RWPE2 (cell line): ENCODE results near the gene MARCOL.

Experiments
- ATAC-seq: fragments of 200-7000 bp; cut with Tn5 transposase; 3 replicates; pipeline ENCODE4 v1.9.1; 2021; ENCODE audit warnings: low read depth
- DNase-seq: peaks from one replicate; pipeline ENCODE4 v3.0.0-alpha.2; 2020; ENCODE audit warnings: low spot score
- H3K27ac ChIP-seq: fragments of 450-650 bp; 2 replicates; pipeline ENCODE4 v1.5.1; 2017; ENCODE audit warnings: mild to moderate bottlenecking; ENCODE audit not compliant: poor library complexity, severe bottlenecking
- H3K27me3 ChIP-seq: fragments of 250-450 bp; sonication (Bioruptor Pico); 2 replicates; pipeline ENCODE4 v1.5.1; 2021; ENCODE audit warnings: mild to moderate bottlenecking, moderate library complexity; ENCODE audit not compliant: insufficient read depth, poor library complexity, severe bottlenecking
- H3K36me3 ChIP-seq: fragments of 250-450 bp; sonication (Bioruptor Pico); 2 replicates; pipeline ENCODE4 v1.5.1; 2020; ENCODE audit warnings: low read depth, mild to moderate bottlenecking, moderate library complexity
- H3K4me1 ChIP-seq: fragments of 250-450 bp; sonication (Bioruptor Pico); 2 replicates; pipeline ENCODE4 v1.5.1; 2021; ENCODE audit warnings: mild to moderate bottlenecking, moderate library complexity; ENCODE audit not compliant: insufficient read depth, poor library complexity, severe bottlenecking
- H3K4me3 ChIP-seq: fragments of 250-450 bp; sonication (Bioruptor Pico); 2 replicates; pipeline ENCODE4 v1.5.1; 2021; ENCODE audit warnings: mild to moderate bottlenecking, moderate library complexity; ENCODE audit not compliant: severe bottlenecking
- H3K9me3 ChIP-seq: fragments of 250-450 bp; sonication (Bioruptor Pico); 2 replicates; pipeline ENCODE4 v1.5.1; 2021; ENCODE audit warnings: mild to moderate bottlenecking, moderate library complexity; ENCODE audit not compliant: severe bottlenecking
- TF ChIP-seq, protein P1 (sequence below): fragments of 450-650 bp; IDR thresholded peaks from one replicate; pipeline ENCODE4 v1.5.1; 2017; ENCODE audit warnings: mild to moderate bottlenecking, moderate library complexity; ENCODE audit not compliant: poor library complexity, severe bottlenecking

Gene MARCOL

DNA sequence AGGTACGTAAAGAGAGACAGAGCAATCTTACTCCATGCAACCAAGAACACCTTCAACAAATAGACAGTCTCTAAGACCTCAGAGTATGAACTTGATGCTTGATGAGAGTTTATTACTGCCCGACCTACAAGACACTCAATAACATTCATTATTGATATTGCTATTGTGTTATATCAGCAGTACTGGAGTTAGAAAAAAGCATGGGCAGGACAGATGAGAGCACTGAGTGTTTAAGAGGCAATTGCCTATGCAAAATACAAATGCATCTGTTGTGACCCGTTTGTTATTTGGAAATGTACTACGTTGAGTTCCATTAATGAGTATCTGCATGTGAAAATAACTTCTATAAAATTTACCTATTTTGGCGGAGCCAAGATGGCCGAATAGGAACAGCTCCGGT, 8.1 kb upstream of the MARCOL start:
- TF ChIP-seq, protein P1, sequence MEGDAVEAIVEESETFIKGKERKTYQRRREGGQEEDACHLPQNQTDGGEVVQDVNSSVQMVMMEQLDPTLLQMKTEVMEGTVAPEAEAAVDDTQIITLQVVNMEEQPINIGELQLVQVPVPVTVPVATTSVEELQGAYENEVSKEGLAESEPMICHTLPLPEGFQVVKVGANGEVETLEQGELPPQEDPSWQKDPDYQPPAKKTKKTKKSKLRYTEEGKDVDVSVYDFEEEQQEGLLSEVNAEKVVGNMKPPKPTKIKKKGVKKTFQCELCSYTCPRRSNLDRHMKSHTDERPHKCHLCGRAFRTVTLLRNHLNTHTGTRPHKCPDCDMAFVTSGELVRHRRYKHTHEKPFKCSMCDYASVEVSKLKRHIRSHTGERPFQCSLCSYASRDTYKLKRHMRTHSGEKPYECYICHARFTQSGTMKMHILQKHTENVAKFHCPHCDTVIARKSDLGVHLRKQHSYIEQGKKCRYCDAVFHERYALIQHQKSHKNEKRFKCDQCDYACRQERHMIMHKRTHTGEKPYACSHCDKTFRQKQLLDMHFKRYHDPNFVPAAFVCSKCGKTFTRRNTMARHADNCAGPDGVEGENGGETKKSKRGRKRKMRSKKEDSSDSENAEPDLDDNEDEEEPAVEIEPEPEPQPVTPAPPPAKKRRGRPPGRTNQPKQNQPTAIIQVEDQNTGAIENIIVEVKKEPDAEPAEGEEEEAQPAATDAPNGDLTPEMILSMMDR = no peak
- peak overlapping the region; percentile 27 for H3K4me3 ChIP-seq
- H3K27me3 ChIP-seq = no peaks in the 10 kb centered on the region
- DNase-seq (no peak), ATAC-seq (no peak)
- no peak overlapping the region for H3K27ac ChIP-seq
- no peaks in the 10 kb centered on the region for H3K36me3 ChIP-seq
- H3K9me3 ChIP-seq = no peaks in the 10 kb centered on the region
- no peaks in the 10 kb centered on the region for H3K4me1 ChIP-seq

DNA sequence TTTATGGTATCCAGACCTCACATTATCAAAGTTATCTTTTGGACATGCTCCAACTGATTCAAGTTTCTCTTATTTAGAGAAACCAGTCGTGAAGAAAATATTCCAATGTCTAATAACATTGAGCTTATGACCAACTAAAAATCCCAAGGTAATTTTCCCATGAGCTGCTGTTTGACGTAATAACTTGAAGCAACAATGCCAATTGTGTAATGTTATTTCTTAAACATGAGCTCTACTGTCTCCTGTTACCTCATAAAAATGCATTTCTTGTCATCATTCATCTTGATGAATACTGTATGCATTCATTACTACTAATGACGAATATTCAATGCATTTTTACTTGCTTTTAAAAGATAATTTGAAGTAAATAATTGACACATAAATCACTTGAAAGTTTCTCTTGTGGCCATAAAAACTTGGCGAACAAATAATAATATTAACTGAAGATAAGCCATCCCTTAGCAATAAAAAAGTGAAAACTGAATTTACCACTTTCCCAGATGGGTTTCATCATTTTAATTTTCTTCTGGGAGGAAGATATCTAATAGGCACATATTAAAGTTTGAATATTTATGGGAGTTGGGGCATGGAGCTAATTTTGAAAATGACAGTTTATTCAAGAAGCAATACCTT, 424 bp upstream of the MARCOL start:
- Histone ChIP-seq H3K27ac (no peak overlapping the region), H3K4me3 (no peak overlapping the region), H3K4me1 (no peaks in the 10 kb centered on the region), H3K27me3 (no peaks in the 10 kb centered on the region), H3K36me3 (no peaks in the 10 kb centered on the region), H3K9me3 (no peaks in the 10 kb centered on the region)
- DNase-seq (no peak), ATAC-seq (no peak)
- TF ChIP-seq, protein P1 = no peak

DNA sequence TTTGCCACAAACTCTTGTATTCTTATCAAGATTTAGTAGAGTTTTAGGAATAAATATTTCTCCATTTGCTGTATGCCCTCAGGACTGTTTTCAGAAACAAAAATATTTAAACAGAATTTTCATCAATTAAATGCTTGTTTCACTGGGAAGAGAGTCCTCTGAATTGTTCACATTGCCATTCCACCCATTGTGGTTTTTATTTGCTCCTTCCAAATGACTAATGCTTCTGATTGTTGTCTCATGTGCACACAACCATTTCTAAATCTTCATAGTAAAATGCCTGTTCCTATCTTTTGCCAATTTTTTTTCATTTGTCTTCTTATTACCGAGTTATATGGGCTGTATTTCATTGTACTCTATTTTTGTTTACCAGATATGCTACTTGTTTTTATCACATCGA, 10.6 kb downstream of the MARCOL start:
- no peaks in the 10 kb centered on the region for H3K27me3 ChIP-seq
- DNase-seq = no peak
- TF ChIP-seq, protein P1 = no peak
- H3K36me3 ChIP-seq = no peaks in the 10 kb centered on the region
- no peak overlapping the region for H3K27ac ChIP-seq
- no peaks in the 10 kb centered on the region for H3K9me3 ChIP-seq
- no peak overlapping the region for H3K4me3 ChIP-seq
- H3K4me1 ChIP-seq = no peaks in the 10 kb centered on the region
- ATAC-seq = peak; percentile 59; the same call in 1 of the 3 replicates

DNA sequence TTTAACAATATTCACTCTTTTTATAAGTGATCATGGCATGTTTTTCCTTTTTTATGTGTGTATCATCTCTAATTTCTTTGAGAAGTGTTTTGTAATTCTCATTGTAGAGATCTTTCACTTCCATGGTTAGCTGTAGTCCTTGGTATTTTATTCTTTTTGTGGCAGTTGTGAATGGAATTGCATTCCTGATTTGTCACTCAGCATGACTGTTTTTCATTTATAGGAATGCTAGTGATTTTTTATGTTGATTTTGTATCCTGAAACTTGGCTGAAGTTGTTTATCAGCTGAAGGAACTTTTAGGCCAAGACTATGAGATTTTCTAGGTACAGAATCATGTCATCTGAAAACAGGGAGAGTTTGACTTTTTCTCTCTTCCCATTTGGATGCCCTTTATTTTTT, 17.1 kb downstream of the MARCOL start:
- ATAC-seq (no peak), DNase-seq (no peak)
- Histone ChIP-seq H3K4me1 (no peaks in the 10 kb centered on the region), H3K27ac (no peak overlapping the region), H3K27me3 (no peaks in the 10 kb centered on the region), H3K4me3 (no peak overlapping the region), H3K9me3 (no peaks in the 10 kb centered on the region), H3K36me3 (no peaks in the 10 kb centered on the region)
- TF ChIP-seq, protein P1 = no peak

DNA sequence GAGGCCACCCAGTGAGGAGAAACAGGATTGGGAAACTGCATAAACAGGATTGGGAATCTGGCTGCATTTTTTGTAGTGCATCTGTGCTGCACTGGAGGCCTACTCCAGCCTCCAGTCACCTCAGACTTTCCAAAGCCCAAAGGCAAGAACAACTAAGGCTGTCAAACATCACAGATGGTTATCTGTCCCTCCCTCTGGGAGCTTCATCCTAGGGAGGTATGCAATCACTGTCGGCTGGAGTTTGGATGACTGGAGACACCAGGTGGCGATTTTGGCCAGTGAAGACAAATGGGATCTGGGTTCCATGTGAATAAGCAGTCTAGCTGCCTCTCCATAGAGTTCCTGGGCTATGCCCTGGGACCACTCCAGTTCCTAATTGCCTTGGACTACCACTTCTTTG, 21.0 kb downstream of the MARCOL start:
- Histone ChIP-seq H3K36me3 (no peaks in the 10 kb centered on the region), H3K27ac (no peak overlapping the region), H3K4me1 (no peaks in the 10 kb centered on the region), H3K9me3 (no peaks in the 10 kb centered on the region), H3K27me3 (no peaks in the 10 kb centered on the region), H3K4me3 (no peak overlapping the region)
- TF ChIP-seq, protein P1 = no peak
- ATAC-seq (no peak), DNase-seq (no peak)
